ENCODE results near the gene MEG3.
"Not testable (repeated sequence)": the region's sequence is repeated elsewhere in the genome, so short reads cannot be mapped to it uniquely, and the experiment has no call there.

Gene MEG3

GRCh38 chr14:100815478-100816285, 10.2 kb upstream of the MEG3 start:
- DNase-seq (ENCODE audit: low spot score) = peak; percentile 33

GRCh38 chr14:100816286-100816949, 9.5 kb upstream of the MEG3 start:
- no peak for DNase-seq (ENCODE audit: low spot score)

- DNase-seq (ENCODE audit: low spot score) = no peak
Observed at GRCh38 chr14:100816950-100817901, 8.7 kb upstream of the MEG3 start.

- no peak for DNase-seq (ENCODE audit: low spot score)
Observed at GRCh38 chr14:100818221-100818699, 7.7 kb upstream of the MEG3 start.

GRCh38 chr14:100818923-100819322, 7.0 kb upstream of the MEG3 start:
- not testable (repeated sequence) for DNase-seq (ENCODE audit: low spot score)

GRCh38 chr14:100819453-100819828, 6.5 kb upstream of the MEG3 start:
- DNase-seq (ENCODE audit: low spot score) = no peak

- DNase-seq (ENCODE audit: low spot score) = no peak
Observed at GRCh38 chr14:100819829-100820475, 6.0 kb upstream of the MEG3 start.

- DNase-seq (ENCODE audit: low spot score) = no peak
Observed at GRCh38 chr14:100820957-100821356, 5.0 kb upstream of the MEG3 start.

- DNase-seq (ENCODE audit: low spot score) = no peak
Observed at GRCh38 chr14:100822013-100822412, 3.9 kb upstream of the MEG3 start.

GRCh38 chr14:100822532-100823296, 3.2 kb upstream of the MEG3 start:
- DNase-seq (ENCODE audit: low spot score) = no peak

GRCh38 chr14:100823413-100824080, 2.4 kb upstream of the MEG3 start:
- no peak for DNase-seq (ENCODE audit: low spot score)

- DNase-seq (ENCODE audit: low spot score) = peak; percentile 72
Observed at GRCh38 chr14:100824091-100824551, 1.8 kb upstream of the MEG3 start.

GRCh38 chr14:100824901-100825712, 811 bp upstream of the MEG3 start:
- no peak for DNase-seq (ENCODE audit: low spot score)

GRCh38 chr14:100826391-100827100, 628 bp downstream of the MEG3 start:
- DNase-seq (ENCODE audit: low spot score) = peak; percentile 21

- DNase-seq (ENCODE audit: low spot score) = peak; percentile 64
Observed at GRCh38 chr14:100827101-100828021, 1.4 kb downstream of the MEG3 start.

- peak; percentile 65 for DNase-seq (ENCODE audit: low spot score)
Observed at GRCh38 chr14:100828031-100828769, 2.3 kb downstream of the MEG3 start.

- DNase-seq (ENCODE audit: low spot score) = no peak
Observed at GRCh38 chr14:100830681-100831080, 4.8 kb downstream of the MEG3 start.
